ENCODE results near the gene YY1. TPM values are rescaled to one million over a fixed set of nuclear protein-coding genes. Genes with fewer than 3 reads are reported as not detected.

The YY1 gene
- total RNA-seq, 5 donors from 2014 or later (not counting 1 experiment from before 2014, with no cell fraction given) = 67.5 to 86.5 (median 74.2) TPM

DNA sequence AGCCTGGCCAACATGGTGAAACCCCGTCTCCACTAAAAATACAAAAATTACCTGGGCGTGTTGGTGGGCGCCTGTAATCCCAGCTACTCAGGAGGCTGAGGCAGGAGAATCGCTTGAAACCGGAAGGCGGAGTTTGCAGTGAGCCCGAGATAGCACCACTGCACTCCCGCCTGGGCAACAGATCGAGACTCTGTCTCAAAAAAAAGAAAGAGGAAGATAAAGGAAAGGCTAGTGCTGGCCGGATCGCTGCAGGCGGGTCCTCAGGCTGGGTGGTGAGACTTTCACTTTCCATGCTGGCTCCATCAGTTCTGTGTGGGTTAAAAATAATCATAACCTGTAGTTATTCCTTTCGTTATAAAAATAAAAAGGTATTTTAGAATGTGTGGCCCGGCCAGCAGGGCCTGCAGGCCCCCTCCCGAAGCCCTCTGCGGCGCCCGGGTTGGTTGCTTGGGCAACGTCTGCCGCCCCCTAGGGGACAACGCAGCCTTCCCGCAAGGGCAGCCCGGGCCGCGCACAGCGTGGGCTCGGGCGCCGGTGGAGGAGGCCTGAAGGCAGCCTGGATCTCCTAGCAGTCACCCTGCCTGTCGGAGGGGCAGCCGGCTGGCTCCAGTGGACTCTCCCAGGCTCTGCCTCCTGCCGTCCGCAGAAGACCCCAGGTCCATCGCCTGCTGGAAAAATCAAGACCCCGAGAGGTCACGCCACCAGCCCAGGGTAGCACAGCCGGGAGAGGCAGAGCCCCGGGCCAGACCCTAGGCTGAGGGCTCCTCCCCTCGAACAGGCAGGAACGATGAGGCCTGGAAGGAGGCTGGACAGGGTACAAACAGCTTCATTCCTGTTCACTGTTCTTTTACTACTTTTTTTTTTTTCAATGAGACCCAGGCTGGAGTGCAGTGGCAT is 79.2 kb downstream of the YY1 start:
- no peak overlapping the region for H3K27ac ChIP-seq (ENCODE audit: low read length)
- no peaks in the 10 kb centered on the region for H3K36me3 ChIP-seq (ENCODE audit: control insufficient read depth in 2 of 2, extremely low read depth in 1 of 2, insufficient read depth in 1 of 2, low read length in 1 of 2)
- peak overlapping the region; percentile 52 to 57 for H3K4me3 ChIP-seq (ENCODE audit: control insufficient read depth in 1 of 2, extremely low read depth in 1 of 2, low read length in 1 of 2)
- H3K9me3 ChIP-seq = no peaks in the 10 kb centered on the region
- Mint-ChIP-seq H3K36me3 (no peaks in the 10 kb centered on the region), H3K9me3 (no peaks in the 10 kb centered on the region), H3K27ac (peak overlapping the region in 1 of 2 donors; percentile 16), H3K4me1 (peaks cover 0 to 7% (median 2%) of the 10 kb centered on the region in 3 donors), H3K4me3 (peak overlapping the region; percentile 70 to 71 (median 71)), H3K27me3 (no peaks in the 10 kb centered on the region)
- ChIA-PET CTCF (interaction anchor here (0.6 to 0.8 kb wide), 2 partner anchors 32 to 1469 kb away, joined by 3 to 5 read pairs; no protein-coding TSS in a partner anchor), POLR2A (interaction anchor here (0.6 to 0.7 kb wide), 2 partner anchors 342 to 1787 kb away, joined by 3 read pairs; no protein-coding TSS in a partner anchor)
- DNase-seq = peak; percentile 34 to 79 (median 62)
- peaks cover 0 to 5% of the 10 kb centered on the region in 2 experiments for H3K27me3 ChIP-seq (replicated peaks in 1 of 2; ENCODE audit: control insufficient read depth in 2 of 2, extremely low read depth in 1 of 2, insufficient read depth in 2 of 2, low read length in 1 of 2)
- H3K4me1 ChIP-seq (ENCODE audit: control insufficient read depth in 1 of 2, extremely low read depth in 1 of 2, insufficient read depth in 2 of 2, low read length in 2 of 2) = peaks cover 0 to 12% of the 10 kb centered on the region in 2 experiments
- WGBS (ENCODE audit: insufficient coverage) = 18% methylated on average over 23 of the region's 40 CpGs
- ATAC-seq (replicated peaks in 1 of 4) = peak; percentile 92 to 99 (median 98)

- peaks cover 0 to 12% of the 10 kb centered on the region in 2 experiments for H3K4me1 ChIP-seq (ENCODE audit: control insufficient read depth in 1 of 2, extremely low read depth in 1 of 2, insufficient read depth in 2 of 2, low read length in 2 of 2)
- ChIA-PET CTCF (no interaction called here), POLR2A (no interaction called here)
- no peaks in the 10 kb centered on the region for H3K36me3 ChIP-seq (ENCODE audit: control insufficient read depth in 2 of 2, extremely low read depth in 1 of 2, insufficient read depth in 1 of 2, low read length in 1 of 2)
- peaks cover 0 to 5% of the 10 kb centered on the region in 2 experiments for H3K27me3 ChIP-seq (replicated peaks in 1 of 2; ENCODE audit: control insufficient read depth in 2 of 2, extremely low read depth in 1 of 2, insufficient read depth in 2 of 2, low read length in 1 of 2)
- no peak for ATAC-seq (replicated peaks in 1 of 4)
- DNase-seq = no peak
- H3K4me3 ChIP-seq (ENCODE audit: control insufficient read depth in 1 of 2, extremely low read depth in 1 of 2, low read length in 1 of 2) = no peak overlapping the region
- Mint-ChIP-seq H3K27ac (no peak overlapping the region), H3K9me3 (no peaks in the 10 kb centered on the region), H3K36me3 (no peaks in the 10 kb centered on the region), H3K27me3 (no peaks in the 10 kb centered on the region), H3K4me1 (peaks cover 0 to 7% (median 2%) of the 10 kb centered on the region in 3 donors), H3K4me3 (no peak overlapping the region)
- WGBS (ENCODE audit: insufficient coverage) = 97% methylated on average over 9 of the region's 12 CpGs
- H3K27ac ChIP-seq (ENCODE audit: low read length) = no peak overlapping the region
- no peaks in the 10 kb centered on the region for H3K9me3 ChIP-seq
Measured at GRCh38 chr14:100320157-100320856, 81.4 kb downstream of the YY1 start.

DNA sequence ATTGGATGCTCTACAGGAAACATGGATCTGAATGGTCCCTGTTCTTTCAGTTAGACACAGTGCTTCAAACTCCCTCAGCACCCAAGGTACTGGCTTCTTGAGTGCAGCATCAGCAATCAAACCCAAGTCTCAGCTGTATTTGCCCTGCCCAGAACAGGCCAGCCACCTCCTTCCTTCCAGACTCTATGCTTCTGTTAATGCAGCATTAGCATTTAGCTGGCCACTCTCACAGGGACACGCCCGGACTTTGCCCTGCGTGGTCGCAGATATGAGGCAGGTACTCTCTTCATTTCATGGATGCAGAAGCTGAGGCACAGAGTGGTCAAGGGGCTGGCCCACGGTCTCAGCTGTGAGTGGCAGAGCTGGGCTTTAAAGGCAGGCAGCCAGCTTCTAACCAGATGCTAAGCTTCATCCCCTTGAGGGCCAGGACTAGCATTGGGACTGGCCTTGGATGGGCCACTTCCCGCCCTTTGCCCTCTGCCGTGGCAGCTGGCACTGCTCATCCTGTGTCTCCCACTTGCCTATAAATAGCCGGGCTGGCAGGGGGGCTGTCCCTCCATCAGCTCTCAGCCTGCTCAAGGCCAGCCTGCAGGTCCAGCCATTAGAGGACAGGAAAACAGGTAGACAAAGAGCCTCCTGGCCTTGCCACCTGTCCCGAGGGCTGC is 82.7 kb downstream of the YY1 start:
- Histone ChIP-seq H3K9me3 (no peaks in the 10 kb centered on the region), H3K4me1 (ENCODE audit: control insufficient read depth in 1 of 2, extremely low read depth in 1 of 2, insufficient read depth in 2 of 2, low read length in 2 of 2) (peaks cover 0 to 12% of the 10 kb centered on the region in 2 experiments), H3K27ac (ENCODE audit: low read length) (no peak overlapping the region), H3K4me3 (ENCODE audit: control insufficient read depth in 1 of 2, extremely low read depth in 1 of 2, low read length in 1 of 2) (no peak overlapping the region), H3K36me3 (ENCODE audit: control insufficient read depth in 2 of 2, extremely low read depth in 1 of 2, insufficient read depth in 1 of 2, low read length in 1 of 2) (no peaks in the 10 kb centered on the region), H3K27me3 (replicated peaks in 1 of 2; ENCODE audit: control insufficient read depth in 2 of 2, extremely low read depth in 1 of 2, insufficient read depth in 2 of 2, low read length in 1 of 2) (peaks cover 0 to 5% of the 10 kb centered on the region in 2 experiments)
- 86% methylated on average over 9 of the region's 9 CpGs for WGBS (ENCODE audit: insufficient coverage)
- POLR2A ChIA-PET = no interaction called here
- ATAC-seq (replicated peaks in 1 of 4) (no peak), DNase-seq (no peak)
- Mint-ChIP-seq H3K4me3 (no peak overlapping the region), H3K4me1 (peaks cover 0 to 7% (median 2%) of the 10 kb centered on the region in 3 donors), H3K36me3 (no peaks in the 10 kb centered on the region), H3K27ac (no peak overlapping the region), H3K9me3 (no peaks in the 10 kb centered on the region), H3K27me3 (no peaks in the 10 kb centered on the region)
- CTCF ChIA-PET = no interaction called here

DNA sequence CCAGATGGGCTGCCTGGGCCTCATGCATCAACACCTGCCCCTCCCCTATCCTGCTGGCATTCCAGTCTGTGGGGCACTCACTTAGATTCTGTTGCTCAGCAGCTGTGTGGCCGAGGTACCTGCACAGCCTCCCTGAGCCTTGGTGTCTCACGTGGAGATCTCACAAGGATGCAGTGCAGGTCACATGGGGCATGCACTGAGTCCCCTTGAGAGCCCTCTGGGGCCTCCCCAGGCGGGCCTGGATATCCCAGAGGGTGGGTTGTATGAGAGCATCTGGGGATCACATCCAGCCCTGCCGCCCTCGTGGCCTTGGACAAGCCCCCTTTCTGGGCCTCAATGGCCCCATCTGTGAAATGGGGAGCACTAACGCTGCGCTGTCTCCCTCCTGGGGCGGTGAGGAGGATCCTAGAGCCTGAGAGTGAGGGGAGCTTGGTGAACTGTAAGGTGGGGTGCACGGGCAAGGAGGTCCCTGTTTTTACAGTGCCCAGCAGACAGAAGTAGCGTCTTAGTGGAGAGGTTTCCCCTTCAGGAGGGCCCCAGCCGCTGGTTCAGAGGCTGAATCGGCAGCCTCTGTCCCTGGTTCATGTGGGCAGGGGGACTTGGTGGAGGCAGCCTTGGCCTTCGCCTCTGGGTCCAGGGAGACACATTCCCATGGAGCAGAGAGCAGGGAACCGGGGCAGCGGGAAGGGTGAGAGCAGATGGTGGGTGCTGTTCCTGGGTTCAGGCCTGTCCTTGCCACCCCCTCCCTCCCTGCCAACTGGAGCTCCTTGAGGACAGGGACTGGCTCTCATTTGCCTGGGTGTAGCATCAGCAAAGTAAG is 83.4 kb downstream of the YY1 start:
- peaks cover 0 to 12% of the 10 kb centered on the region in 2 experiments for H3K4me1 ChIP-seq (ENCODE audit: control insufficient read depth in 1 of 2, extremely low read depth in 1 of 2, insufficient read depth in 2 of 2, low read length in 2 of 2)
- no peak overlapping the region for H3K27ac ChIP-seq (ENCODE audit: low read length)
- no peaks in the 10 kb centered on the region for H3K9me3 ChIP-seq
- H3K4me1 Mint-ChIP-seq = peaks cover 0 to 7% (median 2%) of the 10 kb centered on the region in 3 donors
- H3K27me3 Mint-ChIP-seq = no peaks in the 10 kb centered on the region
- no peak overlapping the region for H3K4me3 ChIP-seq (ENCODE audit: control insufficient read depth in 1 of 2, extremely low read depth in 1 of 2, low read length in 1 of 2)
- no peak for DNase-seq
- H3K36me3 Mint-ChIP-seq = no peaks in the 10 kb centered on the region
- 87% methylated on average over 10 of the region's 15 CpGs for WGBS (ENCODE audit: insufficient coverage)
- H3K27me3 ChIP-seq (replicated peaks in 1 of 2; ENCODE audit: control insufficient read depth in 2 of 2, extremely low read depth in 1 of 2, insufficient read depth in 2 of 2, low read length in 1 of 2) = peaks cover 0 to 5% of the 10 kb centered on the region in 2 experiments
- H3K27ac Mint-ChIP-seq = no peak overlapping the region
- H3K9me3 Mint-ChIP-seq = no peaks in the 10 kb centered on the region
- H3K36me3 ChIP-seq (ENCODE audit: control insufficient read depth in 2 of 2, extremely low read depth in 1 of 2, insufficient read depth in 1 of 2, low read length in 1 of 2) = no peaks in the 10 kb centered on the region
- POLR2A ChIA-PET = no interaction called here
- no peak for ATAC-seq (replicated peaks in 1 of 4)
- CTCF ChIA-PET = no interaction called here
- H3K4me3 Mint-ChIP-seq = no peak overlapping the region

GRCh38 chr14:100323121-100323941 is 84.4 kb downstream of the YY1 start, which contains the start of gene SLC25A47:
Gene SLC25A47 (plus strand): TSS chr14:100323339. CDS start chr14:100323415, 76 bp downstream.
- Mint-ChIP-seq H3K27me3 (no peaks in the 10 kb centered on the region), H3K36me3 (no peaks in the 10 kb centered on the region), H3K27ac (no peak within 1 kb of the TSS), H3K4me3 (no peak within 1 kb of the TSS), H3K4me1 (peaks cover 0 to 3% (median 0%) of the 10 kb centered on the region in 3 donors), H3K9me3 (no peaks in the 10 kb centered on the region)
- Histone ChIP-seq H3K27me3 (replicated peaks in 1 of 2; ENCODE audit: control insufficient read depth in 2 of 2, extremely low read depth in 1 of 2, insufficient read depth in 2 of 2, low read length in 1 of 2) (peaks cover 0 to 5% of the 10 kb centered on the region in 2 experiments), H3K27ac (ENCODE audit: low read length) (no peak within 1 kb of the TSS), H3K4me3 (ENCODE audit: control insufficient read depth in 1 of 2, extremely low read depth in 1 of 2, low read length in 1 of 2) (no peak within 1 kb of the TSS), H3K4me1 (ENCODE audit: control insufficient read depth in 1 of 2, extremely low read depth in 1 of 2, insufficient read depth in 2 of 2, low read length in 2 of 2) (peaks cover 0 to 3% of the 10 kb centered on the region in 2 experiments), H3K36me3 (ENCODE audit: control insufficient read depth in 2 of 2, extremely low read depth in 1 of 2, insufficient read depth in 1 of 2, low read length in 1 of 2) (no peaks in the 10 kb centered on the region), H3K9me3 (no peaks in the 10 kb centered on the region)
- ChIA-PET POLR2A (no interaction called here), CTCF (no interaction called here)
- no peak for ATAC-seq (replicated peaks in 1 of 4)
- WGBS (ENCODE audit: insufficient coverage) = 92% methylated on average over 13 of the region's 16 CpGs
- DNase-seq = no peak
